ENCODE measurements around the gene REEP2. TPM values are rescaled to one million over a fixed set of nuclear protein-coding genes. Genes with fewer than 3 reads are reported as not detected.
A peak's percentile ranks its signal among the peaks of the same experiment; 100 is the strongest.

Gene REEP2
- polyA plus RNA-seq, 1 experiment, result 24.7 TPM

DNA sequence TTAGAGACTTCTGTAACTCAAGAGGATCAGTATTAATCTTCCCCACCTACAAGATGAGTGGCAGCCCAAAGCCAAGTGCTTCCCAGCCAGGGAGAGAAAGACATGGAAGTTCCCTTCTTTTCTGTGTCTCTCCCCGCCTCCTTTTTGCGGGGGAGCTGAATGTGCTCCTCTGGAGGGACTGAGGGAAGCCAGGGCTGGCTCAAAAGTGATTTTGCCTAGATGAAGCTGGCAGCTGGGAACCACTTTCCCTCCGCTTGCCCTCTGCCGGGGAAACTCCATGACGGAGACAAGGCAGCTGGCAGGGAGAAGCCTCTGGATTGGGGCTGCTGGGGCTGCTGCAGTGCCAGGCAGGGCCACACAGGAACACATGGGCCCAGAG is 50.8 kb downstream of the REEP2 start:
- TF ChIP-seq, protein P1, sequence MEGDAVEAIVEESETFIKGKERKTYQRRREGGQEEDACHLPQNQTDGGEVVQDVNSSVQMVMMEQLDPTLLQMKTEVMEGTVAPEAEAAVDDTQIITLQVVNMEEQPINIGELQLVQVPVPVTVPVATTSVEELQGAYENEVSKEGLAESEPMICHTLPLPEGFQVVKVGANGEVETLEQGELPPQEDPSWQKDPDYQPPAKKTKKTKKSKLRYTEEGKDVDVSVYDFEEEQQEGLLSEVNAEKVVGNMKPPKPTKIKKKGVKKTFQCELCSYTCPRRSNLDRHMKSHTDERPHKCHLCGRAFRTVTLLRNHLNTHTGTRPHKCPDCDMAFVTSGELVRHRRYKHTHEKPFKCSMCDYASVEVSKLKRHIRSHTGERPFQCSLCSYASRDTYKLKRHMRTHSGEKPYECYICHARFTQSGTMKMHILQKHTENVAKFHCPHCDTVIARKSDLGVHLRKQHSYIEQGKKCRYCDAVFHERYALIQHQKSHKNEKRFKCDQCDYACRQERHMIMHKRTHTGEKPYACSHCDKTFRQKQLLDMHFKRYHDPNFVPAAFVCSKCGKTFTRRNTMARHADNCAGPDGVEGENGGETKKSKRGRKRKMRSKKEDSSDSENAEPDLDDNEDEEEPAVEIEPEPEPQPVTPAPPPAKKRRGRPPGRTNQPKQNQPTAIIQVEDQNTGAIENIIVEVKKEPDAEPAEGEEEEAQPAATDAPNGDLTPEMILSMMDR (IDR thresholded peaks at IDR 0.05; ENCODE audit: low read depth, low read length), result no peak
- ChIA-PET CTCF (interaction anchor here (1.5 to 1.6 kb wide), 2 partner anchors 14 to 26 kb away, joined by 3 to 8 read pairs; no protein-coding TSS in a partner anchor), POLR2A (interaction anchor here (1.7 kb wide), 1 partner anchor 24 kb away, joined by 9 read pairs; the partner anchor contains the start of gene EGR1)
- no peaks in the 10 kb centered on the region for H3K27me3 ChIP-seq (ENCODE audit: control insufficient read depth, insufficient read depth, low read length)
- no peaks in the 10 kb centered on the region for H3K9me3 ChIP-seq (ENCODE audit: control insufficient read depth, insufficient read depth, low read length)
- no peak for DNase-seq (ENCODE audit: low read depth, low spot score)
- no peak overlapping the region for H3K27ac ChIP-seq (ENCODE audit: low read depth, low read length)
- no peak overlapping the region for H3K4me3 ChIP-seq (ENCODE audit: low read depth, low read length)

DNA sequence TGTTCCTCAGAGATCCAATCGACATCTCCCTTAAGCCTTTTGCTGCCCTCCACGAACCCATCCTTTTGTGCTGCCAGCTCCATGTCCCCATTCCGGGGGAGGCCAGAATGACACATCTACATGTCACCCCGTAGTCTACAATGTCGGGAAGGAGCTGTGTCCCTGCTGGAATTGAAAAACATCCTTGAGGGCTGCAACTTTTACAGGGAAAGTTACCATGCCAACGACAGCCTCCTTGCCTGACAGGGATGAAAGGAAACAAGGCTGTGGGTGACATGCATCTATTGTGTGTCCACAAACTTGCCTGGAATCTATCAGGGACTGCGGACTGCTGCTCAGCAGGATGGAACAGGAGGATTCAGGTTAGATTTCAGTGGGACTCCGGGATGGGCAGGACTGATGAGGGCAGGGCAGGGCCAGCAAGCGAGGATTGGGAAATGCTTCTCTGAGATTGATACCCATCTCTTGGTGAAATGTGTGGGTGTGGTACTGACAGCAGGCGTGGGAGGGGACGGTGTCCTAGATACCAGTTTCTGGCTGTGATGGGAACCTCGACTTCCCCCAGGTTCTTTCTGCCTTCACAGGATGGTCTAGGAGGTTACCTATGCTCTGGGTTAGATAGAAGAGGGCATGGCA is 51.9 kb downstream of the REEP2 start:
- no peak overlapping the region for H3K27ac ChIP-seq (ENCODE audit: low read depth, low read length)
- ChIA-PET POLR2A (interaction anchor here (1.7 kb wide), 1 partner anchor 26 kb away, joined by 9 read pairs; the partner anchor contains the start of gene EGR1), CTCF (interaction anchor here (1.5 to 1.6 kb wide), 2 partner anchors 13 to 28 kb away, joined by 3 to 8 read pairs; no protein-coding TSS in a partner anchor)
- DNase-seq (ENCODE audit: low read depth, low spot score), result no peak
- TF ChIP-seq, protein P1 (IDR thresholded peaks at IDR 0.05; ENCODE audit: low read depth, low read length), result no peak
- H3K27me3 ChIP-seq (ENCODE audit: control insufficient read depth, insufficient read depth, low read length), result no peaks in the 10 kb centered on the region
- H3K4me3 ChIP-seq (ENCODE audit: low read depth, low read length), result no peak overlapping the region
- no peaks in the 10 kb centered on the region for H3K9me3 ChIP-seq (ENCODE audit: control insufficient read depth, insufficient read depth, low read length)

GRCh38 chr5:138491284-138491648 is 52.4 kb downstream of the REEP2 start:
- Histone ChIP-seq H3K27ac (ENCODE audit: low read depth, low read length) (no peak overlapping the region), H3K27me3 (ENCODE audit: control insufficient read depth, insufficient read depth, low read length) (no peaks in the 10 kb centered on the region), H3K9me3 (ENCODE audit: control insufficient read depth, insufficient read depth, low read length) (no peaks in the 10 kb centered on the region), H3K4me3 (ENCODE audit: low read depth, low read length) (peak overlapping the region; percentile 60)
- CTCF ChIA-PET, result interaction anchor here (1.5 to 1.6 kb wide), 2 partner anchors 12 to 28 kb away, joined by 3 to 8 read pairs; no protein-coding TSS in a partner anchor
- DNase-seq (ENCODE audit: low read depth, low spot score), result no peak
- POLR2A ChIA-PET, result interaction anchor here (1.7 kb wide), 1 partner anchor 26 kb away, joined by 9 read pairs; the partner anchor contains the start of gene EGR1
- TF ChIP-seq, protein P1 (IDR thresholded peaks at IDR 0.05; ENCODE audit: low read depth, low read length), result no peak

GRCh38 chr5:138491669-138492559 is 53.1 kb downstream of the REEP2 start:
- ChIA-PET POLR2A (interaction anchor here (1.0 kb wide), 1 partner anchor 26 kb away, joined by 6 read pairs; no protein-coding TSS in a partner anchor), CTCF (interaction anchor here (1.0 to 2.1 kb wide), 2 partner anchors 11 to 28 kb away, joined by 8 to 14 read pairs; partner anchors contain the start of gene EGR1)

More at GRCh38 chr5:138491669-138492559, 53.1 kb downstream of the REEP2 start:
- TF ChIP-seq, protein P1 (IDR thresholded peaks at IDR 0.05; ENCODE audit: low read depth, low read length), result no peak
- Histone ChIP-seq H3K27ac (ENCODE audit: low read depth, low read length) (no peak overlapping the region), H3K4me3 (ENCODE audit: low read depth, low read length) (peak overlapping the region; percentile 62), H3K9me3 (ENCODE audit: control insufficient read depth, insufficient read depth, low read length) (no peaks in the 10 kb centered on the region), H3K27me3 (ENCODE audit: control insufficient read depth, insufficient read depth, low read length) (no peaks in the 10 kb centered on the region)
- DNase-seq (ENCODE audit: low read depth, low spot score), result peak; percentile 74

All from AG04450 (cell line).